ACC112 (cell line): Measurements from ENCODE around the gene KBTBD4.

Source experiments
- H2AFZ ChIP-seq: fragments of 200-600 bp; sonication (generic); one replicate; pipeline ENCODE4 v1.6.0; 2017; ENCODE audit warnings: antibody characterized with exemption, low read length; ENCODE audit not compliant: unreplicated experiment
- H3K27ac ChIP-seq: fragments of 200-600 bp; sonication (generic); 2 replicates; pipeline ENCODE4 v1.5.1; 2014; ENCODE audit warnings: low read depth, mild to moderate bottlenecking, antibody characterized with exemption, low read length, moderate library complexity
- H3K27me3 ChIP-seq: fragments of 200-600 bp; sonication (generic); 2 replicates; pipeline ENCODE4 v1.6.1; 2014; ENCODE audit warnings: mild to moderate bottlenecking, antibody characterized with exemption, low read length, moderate library complexity, mixed read lengths; ENCODE audit not compliant: insufficient read depth
- H3K36me3 ChIP-seq: fragments of 200-600 bp; sonication (generic); 2 replicates; pipeline ENCODE4 v1.6.1; 2016; ENCODE audit warnings: mild to moderate bottlenecking, antibody characterized with exemption, low read length, moderate library complexity, mixed read lengths; ENCODE audit not compliant: insufficient read depth
- H3K4me1 ChIP-seq: fragments of 200-600 bp; sonication (generic); one replicate; pipeline ENCODE4 v1.6.1; 2016; ENCODE audit warnings: low read length, mixed read lengths; ENCODE audit not compliant: insufficient read depth, unreplicated experiment, control insufficient read depth
- H3K4me3 ChIP-seq: fragments of 200-600 bp; sonication (generic); 2 replicates; pipeline ENCODE4 v1.5.1; 2014; ENCODE audit warnings: mild to moderate bottlenecking, low read depth, low read length
- H3K79me2 ChIP-seq: fragments of 200-600 bp; sonication (generic); one replicate; pipeline ENCODE4 v1.6.0; 2016; ENCODE audit warnings: low read length; ENCODE audit not compliant: control insufficient read depth, unreplicated experiment, insufficient read depth

The KBTBD4 gene

GRCh38 chr11:47589977-47590861, 11.4 kb upstream of the KBTBD4 start:
- H3K79me2 ChIP-seq = no peaks in the 10 kb centered on the region

DNA sequence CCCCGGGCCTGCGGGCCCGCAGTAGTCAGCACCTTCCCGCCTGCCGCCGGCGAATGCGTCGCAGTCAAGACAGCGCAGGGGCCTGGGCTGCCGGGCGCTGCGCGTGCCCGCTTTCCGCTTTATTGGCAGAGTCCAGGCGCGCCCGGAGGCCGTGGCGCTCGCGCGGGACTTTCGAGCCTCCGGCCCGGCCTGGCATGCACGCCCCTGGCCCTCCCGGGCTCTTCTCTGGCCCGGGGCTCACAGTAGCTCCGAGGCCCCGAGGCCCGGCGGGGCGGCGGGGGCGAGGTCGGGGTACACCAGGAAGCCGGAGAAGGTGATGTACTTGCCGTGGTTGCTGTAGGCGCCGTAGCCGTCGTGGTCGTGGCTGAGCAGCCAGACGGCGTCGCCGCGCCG, 10.8 kb upstream of the KBTBD4 start:
- Histone ChIP-seq H3K27me3 (peaks cover 28% of the 10 kb centered on the region), H3K36me3 (no peaks in the 10 kb centered on the region), H3K4me1 (peaks cover 7% of the 10 kb centered on the region), H3K4me3 (no peak overlapping the region), H3K27ac (no peak overlapping the region), H3K79me2 (no peaks in the 10 kb centered on the region), H2AFZ (no peak overlapping the region)

More at GRCh38 chr11:47589977-47590861, 11.4 kb upstream of the KBTBD4 start:
- H3K27me3 ChIP-seq = peaks cover 34% of the 10 kb centered on the region
- H3K27ac ChIP-seq = no peak overlapping the region
- no peaks in the 10 kb centered on the region for H3K36me3 ChIP-seq
- H2AFZ ChIP-seq = no peak overlapping the region
- no peak overlapping the region for H3K4me3 ChIP-seq
- peaks cover 7% of the 10 kb centered on the region for H3K4me1 ChIP-seq

DNA sequence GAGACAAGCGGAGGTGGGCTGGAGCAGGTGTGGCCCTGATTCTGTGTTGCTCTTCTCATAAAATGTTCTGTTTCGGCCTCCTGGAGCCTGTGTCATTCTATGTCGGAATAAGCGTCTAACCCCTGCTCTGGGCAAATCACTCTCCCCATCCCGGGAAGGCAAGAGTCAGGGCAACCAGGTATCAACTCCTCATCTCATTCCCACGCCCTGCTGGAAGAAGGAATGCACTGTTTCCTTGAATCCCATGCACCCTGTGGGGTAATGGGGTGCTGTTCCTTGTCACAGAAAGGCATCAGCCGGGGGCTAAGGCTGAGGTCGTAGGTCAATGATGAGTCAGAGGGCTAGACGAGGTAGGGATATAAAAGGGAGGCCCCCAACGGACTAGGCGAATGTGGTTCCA, 10.3 kb upstream of the KBTBD4 start:
- no peak overlapping the region for H3K27ac ChIP-seq
- peaks cover 23% of the 10 kb centered on the region for H3K27me3 ChIP-seq
- no peaks in the 10 kb centered on the region for H3K79me2 ChIP-seq
- H2AFZ ChIP-seq = no peak overlapping the region
- no peaks in the 10 kb centered on the region; the same call in 1 of the 2 replicates for H3K36me3 ChIP-seq
- peaks cover 7% of the 10 kb centered on the region for H3K4me1 ChIP-seq
- H3K4me3 ChIP-seq = no peak overlapping the region

DNA sequence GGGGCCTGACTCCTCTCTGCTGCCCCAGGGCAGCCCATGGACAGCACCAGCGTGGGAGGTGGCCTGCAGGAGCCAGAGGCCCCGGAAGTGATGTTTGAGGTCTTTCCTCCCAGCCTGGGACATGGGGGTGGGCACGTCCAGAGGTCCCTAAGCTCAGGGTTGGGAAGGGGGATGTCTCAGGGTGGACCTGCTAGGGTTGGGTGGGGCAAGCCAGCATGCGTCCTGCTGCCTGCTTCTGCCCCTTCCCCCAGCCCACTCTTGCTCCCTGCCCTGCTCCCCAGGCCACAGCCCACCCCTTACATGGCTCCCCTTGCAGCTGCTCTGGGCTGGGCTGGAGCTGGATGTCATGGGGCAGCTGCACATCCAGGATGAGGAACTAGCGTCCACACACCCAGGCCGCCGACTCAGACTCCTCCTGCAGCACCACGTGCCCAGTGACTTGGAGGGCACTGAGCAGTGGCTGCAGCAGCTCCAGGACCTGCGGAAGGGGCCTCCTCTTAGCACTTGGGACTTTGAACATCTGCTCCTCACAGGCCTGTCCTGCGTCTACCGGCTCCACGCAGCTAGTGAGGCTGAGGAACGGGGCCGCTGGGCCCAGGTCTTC, 9.1 kb upstream of the KBTBD4 start:
- Histone ChIP-seq H3K36me3 (no peaks in the 10 kb centered on the region; the same call in 1 of the 2 replicates), H3K4me3 (no peak overlapping the region), H3K27me3 (peaks cover 10% of the 10 kb centered on the region), H3K27ac (no peak overlapping the region), H2AFZ (no peak overlapping the region), H3K79me2 (no peaks in the 10 kb centered on the region), H3K4me1 (no peaks in the 10 kb centered on the region)

DNA sequence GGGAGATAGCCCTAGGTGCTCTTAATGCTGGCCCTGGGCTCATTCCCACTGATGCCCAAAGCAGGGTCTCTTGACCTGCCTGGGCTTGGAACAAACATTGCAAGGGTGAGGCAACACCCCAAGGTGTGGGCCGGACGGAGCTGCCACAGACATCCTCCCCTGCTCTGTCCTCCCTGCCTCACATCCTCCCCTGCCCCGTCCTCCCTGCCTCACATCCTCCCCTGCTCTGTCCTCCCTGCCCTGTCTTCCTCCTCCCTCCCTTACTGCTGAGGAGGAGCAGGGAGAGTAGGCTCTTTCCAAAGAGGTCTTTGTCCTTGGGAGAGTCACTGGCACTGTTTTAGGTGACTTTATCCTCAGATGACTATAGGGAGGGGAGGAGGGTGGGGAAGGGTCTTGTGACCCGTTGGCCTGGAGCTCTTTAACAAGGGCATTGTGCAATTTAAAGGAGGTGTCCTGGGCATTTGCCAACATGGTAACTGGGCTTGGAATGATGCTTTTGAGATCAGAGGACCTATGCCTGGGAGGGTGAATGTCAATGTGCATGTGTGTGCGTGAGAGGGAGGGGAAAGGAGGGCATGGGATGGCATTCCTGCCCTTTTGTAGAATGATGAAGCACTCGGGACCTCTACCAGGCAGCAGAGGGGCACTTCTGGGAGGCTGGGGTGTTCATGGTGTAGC, 8.4 kb upstream of the KBTBD4 start:
- no peaks in the 10 kb centered on the region for H3K4me1 ChIP-seq
- H3K27me3 ChIP-seq = peaks cover 4% of the 10 kb centered on the region
- peaks cover 2% of the 10 kb centered on the region; the same call in 1 of the 2 replicates for H3K36me3 ChIP-seq
- no peak overlapping the region for H2AFZ ChIP-seq
- H3K79me2 ChIP-seq = no peaks in the 10 kb centered on the region
- H3K27ac ChIP-seq = no peak overlapping the region
- H3K4me3 ChIP-seq = no peak overlapping the region

- H2AFZ ChIP-seq = no peak within 1 kb of the TSS
- H3K27me3 ChIP-seq = no peaks in the 10 kb centered on the region
- peaks cover 7% of the 10 kb centered on the region; the same call in 1 of the 2 replicates for H3K36me3 ChIP-seq
- no peaks in the 10 kb centered on the region for H3K4me1 ChIP-seq
- H3K79me2 ChIP-seq = peaks cover 6% of the 10 kb centered on the region
- H3K4me3 ChIP-seq = no peak within 1 kb of the TSS
- H3K27ac ChIP-seq = no peak within 1 kb of the TSS
These were observed 7.5 kb upstream of the KBTBD4 start, which contains the start of gene FAM180B for GRCh38 chr11:47586098-47586855. FAM180B (plus strand) TSS chr11:47586678; CDS start chr11:47586769, 91 bp downstream.

DNA sequence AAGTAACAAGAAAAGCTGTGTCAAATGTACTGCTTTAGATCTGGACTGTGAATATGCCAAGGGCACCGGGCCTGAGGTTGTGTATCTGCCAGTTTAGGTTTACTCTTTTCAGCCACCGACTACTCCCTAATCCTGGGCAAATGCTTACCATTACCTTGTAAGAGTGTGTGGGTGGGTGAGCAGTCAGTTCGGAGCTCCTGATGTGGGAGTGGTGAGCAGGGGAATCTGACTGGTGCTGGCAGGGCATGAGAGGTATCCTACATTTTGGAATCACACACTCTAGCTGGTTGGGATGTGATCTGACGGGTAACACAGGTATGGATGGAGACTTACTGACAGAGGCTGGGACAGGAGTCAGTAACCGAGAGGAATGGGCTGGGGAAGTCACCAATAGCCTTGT, 5.1 kb upstream of the KBTBD4 start:
- Histone ChIP-seq H3K27ac (no peak overlapping the region), H3K79me2 (peaks cover 25% of the 10 kb centered on the region), H3K4me3 (no peak overlapping the region), H3K4me1 (peaks cover 7% of the 10 kb centered on the region), H3K36me3 (peaks cover 11% of the 10 kb centered on the region; the same call in 1 of the 2 replicates), H3K27me3 (no peaks in the 10 kb centered on the region), H2AFZ (no peak overlapping the region)

DNA sequence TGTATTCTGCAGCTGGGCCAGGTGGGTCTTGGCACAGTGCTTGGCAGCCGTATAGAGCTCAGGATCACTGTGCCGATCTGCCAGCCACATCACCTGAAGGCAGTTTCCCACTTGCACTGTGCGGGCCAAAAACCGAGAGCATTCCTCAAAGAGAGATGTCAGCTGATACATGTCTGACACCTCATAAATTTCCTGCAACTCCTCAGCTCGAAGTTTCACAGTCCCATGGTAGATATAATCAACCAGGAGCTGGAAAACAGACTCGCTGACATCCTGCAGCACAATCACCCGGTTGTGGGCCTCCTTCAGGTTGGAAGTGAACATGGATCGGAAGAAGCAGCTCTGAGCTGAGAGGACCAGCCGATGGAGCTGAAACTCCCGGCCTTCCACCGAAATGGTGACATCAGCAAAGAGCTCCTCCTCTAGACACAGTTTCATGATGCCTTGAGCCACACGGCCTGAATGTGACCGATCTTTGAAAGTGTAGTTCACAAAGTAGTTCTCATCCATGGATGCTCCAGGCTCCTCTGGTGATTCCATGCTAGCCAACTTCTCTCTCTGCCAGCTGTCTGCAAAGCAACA, 1.2 kb downstream of the KBTBD4 start:
- Histone ChIP-seq H3K27me3 (no peaks in the 10 kb centered on the region), H2AFZ (no peak overlapping the region), H3K4me3 (peak overlapping the region; percentile 89), H3K36me3 (peaks cover 17% of the 10 kb centered on the region; the same call in 1 of the 2 replicates), H3K79me2 (peaks cover 40% of the 10 kb centered on the region), H3K4me1 (peaks cover 28% of the 10 kb centered on the region), H3K27ac (peak overlapping the region; percentile 73)

GRCh38 chr11:47573321-47573720, 5.4 kb downstream of the KBTBD4 start:
- peaks cover 27% of the 10 kb centered on the region for H3K79me2 ChIP-seq
- H3K27ac ChIP-seq = no peak overlapping the region
- no peaks in the 10 kb centered on the region for H3K27me3 ChIP-seq
- H3K36me3 ChIP-seq = 0 out of 2 replicates have a peak, but pooled peaks cover 9% of the 10 kb centered on the region
- no peak overlapping the region for H3K4me3 ChIP-seq
- no peak overlapping the region for H2AFZ ChIP-seq
- peaks cover 40% of the 10 kb centered on the region for H3K4me1 ChIP-seq
